Cardiac muscle cell (in vitro differentiated cells and primary cell): ENCODE measurements around the gene ADPRM. TPM values are rescaled to one million over a fixed set of nuclear protein-coding genes. Genes with fewer than 3 reads are reported as not detected.

Experiments
- DNase-seq, 2 donors: peaks; one replicate each; pipeline versions ENCODE4 v3.0.0 to v3.0.0-alpha.2; 2010 to 2017; ENCODE audit warnings: low read depth in 1 of 2, low spot score in 1 of 2
- H3K27ac ChIP-seq: fragments of 200-600 bp; sonication (generic); 2 replicates; pipeline ENCODE4 v1.5.1; 2016
- H3K27me3 ChIP-seq: fragments of 200-600 bp; sonication (generic); 2 replicates; pipeline ENCODE4 v1.6.0; 2016; ENCODE audit warnings: control low read depth
- H3K36me3 ChIP-seq: fragments of 200-600 bp; sonication (generic); 2 replicates; pipeline ENCODE4 v1.5.1; 2016; ENCODE audit warnings: control low read depth
- H3K4me1 ChIP-seq: fragments of 200-600 bp; sonication (generic); 2 replicates; pipeline ENCODE4 v1.8.1; 2017; ENCODE audit warnings: low read depth, mild to moderate bottlenecking, mixed run types
- H3K4me3 ChIP-seq: fragments of 200-600 bp; sonication (generic); 2 replicates; pipeline ENCODE4 v1.5.1; 2016; ENCODE audit warnings: mild to moderate bottlenecking
- H3K9me3 ChIP-seq: fragments of 200-600 bp; sonication (generic); 2 replicates; pipeline ENCODE4 v1.5.1; 2017; ENCODE audit warnings: low read depth, mild to moderate bottlenecking, control low read depth
- polyA plus RNA-seq: library from polyadenylated mRNA; unstranded; fragments of >200 nt; fragmentation: Nextera tagmentation; extraction: Ambion mirVana; gene quantifications from 2 replicates; pipeline ENCODE4 v1.2.1, GENCODE V29; 2016
- total RNA-seq: library from RNA; depleted of rRNA; stranded (reverse); fragments of >200 nt; gene quantifications from 2 replicates; pipeline ENCODE4 v1.2.3, GENCODE V29; 2016
- TF ChIP-seq, protein P1 (sequence below): IDR thresholded peaks from 2 replicates; pipeline ENCODE4 v1.5.1; 2012; ENCODE audit warnings: low read depth, mild to moderate bottlenecking, low read length

Gene ADPRM
- total and polyA plus RNA-seq, 2 experiments from 2014 or later = 7.3 to 7.4 TPM

DNA sequence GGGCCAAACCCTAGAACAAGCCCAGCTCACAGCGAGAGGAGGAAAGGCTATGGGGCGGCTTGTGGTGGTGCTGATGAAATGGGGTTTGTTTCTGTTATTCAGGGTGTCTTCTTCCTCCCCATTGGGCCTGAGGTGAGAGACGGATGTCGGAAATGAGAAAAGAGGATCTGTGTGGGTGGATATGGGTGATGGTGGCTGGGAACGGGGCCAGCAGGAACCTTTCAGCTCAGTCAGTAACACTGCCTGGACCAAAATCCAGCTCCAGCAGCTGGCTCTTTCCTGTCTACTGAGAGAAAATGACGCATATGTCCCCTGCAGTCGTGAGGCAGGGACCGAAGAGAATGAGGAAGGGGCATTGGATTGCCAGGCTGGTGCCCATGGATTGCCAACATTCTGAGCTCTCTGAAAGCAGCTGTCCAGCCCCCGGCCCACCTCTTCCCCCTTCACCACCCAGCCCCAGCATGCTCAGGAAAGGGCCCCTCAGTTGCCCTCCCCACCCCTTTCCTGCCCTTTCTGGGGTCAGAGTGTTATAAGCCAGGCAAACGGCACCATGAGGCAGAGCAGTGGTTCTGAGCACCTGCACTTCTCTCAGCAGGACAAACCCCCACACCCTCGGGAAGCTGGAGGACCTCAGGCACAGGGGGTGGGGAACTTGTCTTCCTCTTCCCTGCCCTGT is 44.3 kb upstream of the ADPRM start:
- no peak overlapping the region for H3K27ac ChIP-seq
- H3K27me3 ChIP-seq = no peaks in the 10 kb centered on the region
- TF ChIP-seq, protein P1, sequence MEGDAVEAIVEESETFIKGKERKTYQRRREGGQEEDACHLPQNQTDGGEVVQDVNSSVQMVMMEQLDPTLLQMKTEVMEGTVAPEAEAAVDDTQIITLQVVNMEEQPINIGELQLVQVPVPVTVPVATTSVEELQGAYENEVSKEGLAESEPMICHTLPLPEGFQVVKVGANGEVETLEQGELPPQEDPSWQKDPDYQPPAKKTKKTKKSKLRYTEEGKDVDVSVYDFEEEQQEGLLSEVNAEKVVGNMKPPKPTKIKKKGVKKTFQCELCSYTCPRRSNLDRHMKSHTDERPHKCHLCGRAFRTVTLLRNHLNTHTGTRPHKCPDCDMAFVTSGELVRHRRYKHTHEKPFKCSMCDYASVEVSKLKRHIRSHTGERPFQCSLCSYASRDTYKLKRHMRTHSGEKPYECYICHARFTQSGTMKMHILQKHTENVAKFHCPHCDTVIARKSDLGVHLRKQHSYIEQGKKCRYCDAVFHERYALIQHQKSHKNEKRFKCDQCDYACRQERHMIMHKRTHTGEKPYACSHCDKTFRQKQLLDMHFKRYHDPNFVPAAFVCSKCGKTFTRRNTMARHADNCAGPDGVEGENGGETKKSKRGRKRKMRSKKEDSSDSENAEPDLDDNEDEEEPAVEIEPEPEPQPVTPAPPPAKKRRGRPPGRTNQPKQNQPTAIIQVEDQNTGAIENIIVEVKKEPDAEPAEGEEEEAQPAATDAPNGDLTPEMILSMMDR = no peak
- H3K36me3 ChIP-seq = no peaks in the 10 kb centered on the region
- H3K4me3 ChIP-seq = no peak overlapping the region
- no peaks in the 10 kb centered on the region for H3K4me1 ChIP-seq
- DNase-seq = peak in 1 of 2 donors; percentile 21
- H3K9me3 ChIP-seq = no peaks in the 10 kb centered on the region

DNA sequence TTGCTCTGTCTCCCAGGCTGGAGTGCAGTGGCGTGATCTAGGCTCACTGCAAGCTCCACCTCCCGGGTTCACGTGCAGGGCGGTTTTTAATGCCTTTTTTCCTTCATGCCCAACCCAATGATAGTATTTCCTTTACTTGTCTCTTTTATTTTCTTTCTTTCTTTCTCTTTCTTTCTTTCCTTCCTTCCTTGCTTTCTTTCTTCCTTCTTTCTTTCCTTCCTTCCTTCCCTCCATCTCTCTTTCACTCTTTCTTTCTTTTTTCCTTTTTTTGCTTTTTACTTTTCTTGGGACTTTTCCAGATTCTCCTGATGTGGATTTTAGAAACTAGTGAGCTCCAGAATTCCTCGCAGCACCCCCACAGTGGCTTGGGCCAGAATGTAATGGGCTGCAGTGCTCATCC is 43.4 kb upstream of the ADPRM start:
- Histone ChIP-seq H3K27me3 (no peaks in the 10 kb centered on the region), H3K27ac (no peak overlapping the region), H3K4me3 (no peak overlapping the region), H3K4me1 (no peaks in the 10 kb centered on the region), H3K9me3 (no peaks in the 10 kb centered on the region), H3K36me3 (no peaks in the 10 kb centered on the region)
- DNase-seq = no peak
- TF ChIP-seq, protein P1 = no peak

DNA sequence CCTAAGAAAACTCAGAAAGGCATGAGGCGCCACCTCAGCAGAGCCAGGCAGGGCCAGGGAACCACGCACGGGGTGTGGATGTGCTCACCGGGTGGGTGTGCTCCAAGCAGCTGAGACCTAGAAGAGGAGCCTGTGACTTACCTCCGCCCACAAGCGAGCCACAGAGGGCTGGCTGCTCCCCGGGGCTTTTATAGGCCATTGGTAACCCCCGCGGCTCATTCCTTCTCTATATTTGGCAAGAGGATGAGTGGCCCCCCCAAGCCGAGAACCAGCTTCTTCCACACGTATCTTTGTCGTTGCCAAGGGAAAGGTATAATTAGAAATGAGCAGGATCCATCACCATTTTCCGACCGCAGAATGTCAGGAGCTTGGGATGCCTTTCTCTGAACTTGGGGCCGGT is 40.2 kb upstream of the ADPRM start, which contains the start of gene MYH3:
MYH3 (minus strand) TSS at position 162 of the 400 bp plus-strand sequence. CDS start 2,245 bp downstream, outside the sequence.
- Histone ChIP-seq H3K9me3 (no peaks in the 10 kb centered on the region), H3K36me3 (no peaks in the 10 kb centered on the region), H3K27me3 (no peaks in the 10 kb centered on the region), H3K4me1 (no peaks in the 10 kb centered on the region), H3K27ac (no peak within 1 kb of the TSS), H3K4me3 (no peak within 1 kb of the TSS)
- DNase-seq = no peak
- TF ChIP-seq, protein P1 = no peak

DNA sequence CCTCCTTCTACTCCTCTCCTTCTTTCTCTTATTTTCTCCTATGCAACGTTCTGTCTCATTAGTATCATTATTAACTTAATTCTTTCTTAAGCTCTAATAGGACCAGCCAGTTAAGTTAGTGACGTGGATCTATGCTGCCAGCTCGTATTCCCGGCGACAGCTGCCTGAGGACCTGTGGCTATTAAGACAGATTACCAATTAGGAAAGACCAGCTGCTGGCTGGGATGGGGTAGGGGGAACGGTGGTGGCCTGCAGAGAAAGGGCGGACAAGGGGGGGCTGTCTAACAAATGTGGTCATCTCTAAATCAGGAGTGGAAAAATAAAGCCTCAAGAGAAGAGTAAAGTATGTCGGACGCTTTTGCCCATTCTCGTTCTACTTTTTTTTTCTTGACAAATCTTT is 39.5 kb upstream of the ADPRM start:
- no peaks in the 10 kb centered on the region for H3K9me3 ChIP-seq
- TF ChIP-seq, protein P1 = no peak
- H3K27me3 ChIP-seq = no peaks in the 10 kb centered on the region
- no peak overlapping the region for H3K27ac ChIP-seq
- DNase-seq = no peak
- no peaks in the 10 kb centered on the region for H3K4me1 ChIP-seq
- no peak overlapping the region for H3K4me3 ChIP-seq
- H3K36me3 ChIP-seq = no peaks in the 10 kb centered on the region

DNA sequence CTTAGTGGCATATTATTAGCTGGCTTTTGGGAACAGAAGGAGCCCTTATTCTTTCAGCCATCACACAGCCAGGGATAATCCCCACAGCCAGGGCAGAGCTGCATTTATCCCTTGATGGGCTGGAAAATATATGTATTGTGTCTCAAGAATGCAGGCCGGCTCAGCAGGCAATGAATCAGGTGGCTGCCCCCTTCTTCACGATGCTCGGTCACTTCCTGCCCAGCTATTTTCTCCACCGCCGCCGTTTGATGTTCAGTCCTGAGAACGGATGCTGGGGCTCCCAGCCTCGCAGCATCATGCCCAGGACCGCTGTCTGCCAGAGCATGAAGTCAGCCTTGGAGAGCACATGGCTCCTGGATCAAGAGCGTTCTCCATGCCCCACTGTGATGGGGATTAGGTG is 36.0 kb upstream of the ADPRM start:
- no peak for DNase-seq
- H3K4me1 ChIP-seq = no peaks in the 10 kb centered on the region
- no peak overlapping the region for H3K4me3 ChIP-seq
- no peaks in the 10 kb centered on the region for H3K36me3 ChIP-seq
- H3K27me3 ChIP-seq = no peaks in the 10 kb centered on the region
- H3K9me3 ChIP-seq = no peaks in the 10 kb centered on the region
- TF ChIP-seq, protein P1 = no peak
- H3K27ac ChIP-seq = no peak overlapping the region

DNA sequence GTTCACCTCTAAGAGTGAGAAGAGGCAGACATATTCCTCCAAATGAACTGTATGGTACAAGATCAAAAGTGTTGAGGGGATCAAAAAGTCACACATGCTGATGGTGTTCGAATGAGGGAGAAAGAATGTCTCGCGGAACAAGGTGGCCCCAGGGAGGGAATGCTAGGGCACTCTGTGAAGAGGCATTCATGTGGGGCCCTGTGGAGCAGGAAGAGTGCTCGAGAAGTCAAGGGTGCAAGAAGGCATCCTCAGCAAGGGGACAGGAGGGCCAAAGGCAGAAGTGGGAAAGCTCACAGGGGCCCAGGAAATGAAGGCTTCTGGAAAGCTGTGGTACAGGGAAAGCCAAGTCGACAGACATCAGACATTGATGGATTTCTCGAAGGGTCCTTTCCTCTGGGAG is 34.2 kb upstream of the ADPRM start:
- no peak overlapping the region for H3K27ac ChIP-seq
- DNase-seq = no peak
- no peaks in the 10 kb centered on the region for H3K36me3 ChIP-seq
- TF ChIP-seq, protein P1 = no peak
- no peak overlapping the region for H3K4me3 ChIP-seq
- no peaks in the 10 kb centered on the region for H3K27me3 ChIP-seq
- H3K9me3 ChIP-seq = no peaks in the 10 kb centered on the region
- no peaks in the 10 kb centered on the region for H3K4me1 ChIP-seq
